ENCODE measurements around the gene RGS19.

RGS19 gene

DNA sequence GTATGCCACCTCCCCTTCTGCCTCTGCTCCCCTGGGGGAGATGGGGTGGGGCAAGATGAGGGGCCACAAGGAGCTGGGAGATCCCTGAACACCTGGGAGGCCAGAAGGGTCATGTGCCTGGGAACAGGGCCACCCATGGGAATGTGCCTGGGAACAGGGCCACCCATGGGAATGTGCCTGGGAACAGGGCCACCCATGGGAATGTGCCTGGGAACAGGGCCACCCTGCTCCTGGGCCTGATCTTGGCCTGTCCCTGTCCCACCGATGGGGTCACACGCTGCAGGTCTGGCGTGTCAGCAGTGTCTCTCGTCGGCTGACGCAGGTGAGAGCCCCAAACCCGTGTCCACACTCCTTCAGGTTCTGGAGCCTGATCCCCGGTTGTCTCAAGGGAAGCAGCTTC is 4.4 kb downstream of the RGS19 start:
- ChIA-PET CTCF (no interaction called here), POLR2A (interaction anchor here (1.1 kb wide), 1 partner anchor 12 kb away, joined by 4 read pairs; the partner anchor contains the start of gene TCEA2)
- TF ChIP-seq BHLHE40 (IDR thresholded peaks at IDR 0.05; ENCODE audit: borderline replicate concordance): no peak
- TF ChIP-seq SUZ12 (IDR thresholded peaks at IDR 0.05): no peak
- TF ChIP-seq LEF1 (IDR thresholded peaks at IDR 0.05; ENCODE audit: borderline replicate concordance): no peak
- no peak for TF ChIP-seq ZNF384 (IDR thresholded peaks at IDR 0.05)
- TF ChIP-seq ELF4 (IDR thresholded peaks at IDR 0.05): no peak
- TF ChIP-seq NFRKB (IDR thresholded peaks at IDR 0.05): no peak
- TF ChIP-seq, protein P1, sequence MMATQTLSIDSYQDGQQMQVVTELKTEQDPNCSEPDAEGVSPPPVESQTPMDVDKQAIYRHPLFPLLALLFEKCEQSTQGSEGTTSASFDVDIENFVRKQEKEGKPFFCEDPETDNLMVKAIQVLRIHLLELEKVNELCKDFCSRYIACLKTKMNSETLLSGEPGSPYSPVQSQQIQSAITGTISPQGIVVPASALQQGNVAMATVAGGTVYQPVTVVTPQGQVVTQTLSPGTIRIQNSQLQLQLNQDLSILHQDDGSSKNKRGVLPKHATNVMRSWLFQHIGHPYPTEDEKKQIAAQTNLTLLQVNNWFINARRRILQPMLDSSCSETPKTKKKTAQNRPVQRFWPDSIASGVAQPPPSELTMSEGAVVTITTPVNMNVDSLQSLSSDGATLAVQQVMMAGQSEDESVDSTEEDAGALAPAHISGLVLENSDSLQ (IDR thresholded peaks at IDR 0.05): no peak
- TF ChIP-seq SP1 (IDR thresholded peaks at IDR 0.05): no peak
- no peak for DNase-seq (ENCODE audit: extremely low spot score)

DNA sequence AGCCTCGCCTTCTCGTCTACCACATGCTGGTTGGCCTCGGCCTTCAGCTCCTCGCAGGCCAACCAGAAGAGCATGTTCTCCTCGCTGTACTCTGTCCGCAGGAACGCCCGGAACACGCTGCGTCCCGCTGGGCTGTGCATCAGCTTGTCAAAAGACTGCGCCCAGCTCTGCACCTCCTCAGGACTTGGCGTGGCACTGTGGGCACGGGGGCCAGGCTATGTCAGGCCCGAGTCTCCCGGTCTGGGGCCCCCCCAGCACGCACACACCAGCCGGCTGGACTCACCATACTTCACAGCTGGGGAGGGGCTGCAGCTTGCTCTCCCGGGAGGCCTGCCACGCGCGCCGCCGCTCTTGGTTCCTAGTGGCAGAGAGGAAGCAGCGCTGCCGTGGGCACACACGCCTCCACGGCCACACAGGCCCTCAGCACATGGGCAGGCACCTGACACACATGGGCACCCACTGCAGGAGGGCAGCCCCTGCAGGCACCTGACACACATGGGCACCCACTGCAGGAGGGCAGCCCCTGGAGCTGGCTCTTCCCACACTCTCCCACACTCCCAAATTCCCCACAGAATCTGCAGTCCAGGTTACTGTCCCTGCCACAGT is 5.0 kb downstream of the RGS19 start:
- CTCF ChIA-PET: no interaction called here
- no peak for DNase-seq (ENCODE audit: extremely low spot score)
- TF ChIP-seq BHLHE40 (IDR thresholded peaks at IDR 0.05; ENCODE audit: borderline replicate concordance): no peak
- TF ChIP-seq ARNT (IDR thresholded peaks at IDR 0.05): no peak
- no peak for TF ChIP-seq FOXK2 (IDR thresholded peaks at IDR 0.05)
- no peak for TF ChIP-seq L3MBTL2 (conservative IDR thresholded peaks at IDR 0.05)
- TF ChIP-seq SP1 (IDR thresholded peaks at IDR 0.05): no peak
- TF ChIP-seq, protein P1 (IDR thresholded peaks at IDR 0.05): no peak
- TF ChIP-seq LEF1 (IDR thresholded peaks at IDR 0.05; ENCODE audit: borderline replicate concordance): no peak
- TF ChIP-seq SUZ12 (IDR thresholded peaks at IDR 0.05): no peak
- TF ChIP-seq TARDBP (IDR thresholded peaks at IDR 0.05): no peak
- no peak for TF ChIP-seq FOXM1 (IDR thresholded peaks at IDR 0.05; ENCODE audit: borderline replicate concordance)
- no peak for TF ChIP-seq ZNF384 (IDR thresholded peaks at IDR 0.05)
- TF ChIP-seq NFRKB (IDR thresholded peaks at IDR 0.05): no peak
- no peak for TF ChIP-seq CTBP1 (IDR thresholded peaks at IDR 0.05; ENCODE audit: borderline replicate concordance)
- TF ChIP-seq ELF4 (IDR thresholded peaks at IDR 0.05): no peak
- no peak for TF ChIP-seq HDGF (IDR thresholded peaks at IDR 0.05; ENCODE audit: borderline replicate concordance)
- no peak for TF ChIP-seq FOXA1 (IDR thresholded peaks at IDR 0.05)
- POLR2A ChIA-PET: no interaction called here

DNA sequence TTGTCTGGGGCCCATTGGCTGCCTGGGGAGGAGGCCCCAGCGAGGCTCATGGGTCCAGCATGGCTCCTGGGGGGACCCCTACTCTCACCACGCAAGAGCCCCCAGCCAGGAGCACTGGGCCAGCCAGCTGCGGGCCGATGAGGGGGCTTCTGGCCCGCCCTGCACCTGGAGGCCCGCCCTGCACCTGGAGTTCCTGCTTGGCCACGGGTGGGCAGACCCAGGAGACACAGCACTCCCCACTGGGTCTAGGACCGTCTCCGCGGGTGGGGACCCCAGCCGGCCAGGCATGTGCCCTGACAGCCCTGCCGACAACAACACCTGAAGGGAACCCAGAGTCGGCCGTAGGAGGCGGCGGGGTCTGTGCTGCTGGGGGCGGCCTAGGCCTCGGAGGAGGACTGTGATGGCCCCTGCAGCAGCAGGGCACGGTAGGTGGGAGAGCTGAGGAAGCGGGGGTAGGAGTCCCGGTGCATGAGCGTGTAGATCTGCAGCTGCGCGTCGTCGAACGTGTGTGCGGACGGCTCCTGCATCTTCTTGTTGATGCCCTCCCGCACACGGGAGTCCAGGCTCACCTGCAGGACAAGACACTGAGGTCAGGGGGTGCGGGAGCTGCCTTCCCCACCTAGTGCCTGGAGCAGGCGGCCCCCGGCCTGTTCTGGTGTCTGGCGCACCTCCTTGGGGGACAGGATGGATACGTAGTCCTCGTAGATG is 5.7 kb downstream of the RGS19 start:
- ChIA-PET CTCF (no interaction called here), POLR2A (no interaction called here)
- DNase-seq (ENCODE audit: extremely low spot score): no peak
- no peak for TF ChIP-seq ELF4 (IDR thresholded peaks at IDR 0.05)
- TF ChIP-seq ARNT (IDR thresholded peaks at IDR 0.05): no peak
- no peak for TF ChIP-seq FOXK2 (IDR thresholded peaks at IDR 0.05)
- no peak for TF ChIP-seq CTBP1 (IDR thresholded peaks at IDR 0.05; ENCODE audit: borderline replicate concordance)
- TF ChIP-seq ZNF384 (IDR thresholded peaks at IDR 0.05): no peak
- TF ChIP-seq BHLHE40 (IDR thresholded peaks at IDR 0.05; ENCODE audit: borderline replicate concordance): no peak
- no peak for TF ChIP-seq HDGF (IDR thresholded peaks at IDR 0.05; ENCODE audit: borderline replicate concordance)
- no peak for TF ChIP-seq FOXA1 (IDR thresholded peaks at IDR 0.05)
- no peak for TF ChIP-seq TARDBP (IDR thresholded peaks at IDR 0.05)
- TF ChIP-seq L3MBTL2 (conservative IDR thresholded peaks at IDR 0.05): no peak
- TF ChIP-seq, protein P1 (IDR thresholded peaks at IDR 0.05): no peak
- no peak for TF ChIP-seq LEF1 (IDR thresholded peaks at IDR 0.05; ENCODE audit: borderline replicate concordance)
- no peak for TF ChIP-seq NFRKB (IDR thresholded peaks at IDR 0.05)
- TF ChIP-seq SP1 (IDR thresholded peaks at IDR 0.05): no peak
- no peak for TF ChIP-seq SUZ12 (IDR thresholded peaks at IDR 0.05)
- TF ChIP-seq FOXM1 (IDR thresholded peaks at IDR 0.05; ENCODE audit: borderline replicate concordance): no peak

DNA sequence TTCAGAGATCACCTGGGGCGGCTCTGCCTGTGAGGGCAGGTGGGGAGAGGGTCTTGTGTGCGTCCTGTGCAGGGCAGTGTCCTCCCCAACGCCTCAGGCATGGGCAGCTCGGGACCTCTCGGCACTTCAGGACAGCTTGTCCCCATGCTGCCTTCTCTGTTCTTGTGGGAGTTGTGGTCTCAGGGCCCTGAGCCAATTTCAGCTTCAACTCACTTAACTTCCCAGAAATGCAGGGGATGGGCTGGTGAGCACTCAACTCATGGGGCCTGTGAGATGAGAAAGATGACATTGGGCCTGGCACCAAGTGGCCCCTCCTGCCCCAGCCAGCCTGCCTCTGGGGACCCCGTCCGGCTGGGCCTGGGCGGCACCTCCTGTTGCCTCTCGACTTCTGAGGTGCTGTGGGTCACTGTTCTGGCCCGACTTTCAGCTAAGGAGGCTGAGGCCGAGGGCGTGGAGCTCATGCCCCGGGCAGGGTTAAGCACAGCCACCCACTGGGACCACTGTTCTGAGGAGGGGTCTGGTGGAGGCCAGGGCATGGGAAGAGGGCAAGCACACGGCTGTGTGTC is 6.7 kb downstream of the RGS19 start:
- ChIA-PET POLR2A (interaction anchor here (1.9 kb wide), 1 partner anchor 10 kb away, joined by 10 read pairs; the partner anchor contains the start of gene TCEA2), CTCF (interaction anchor here (0.6 kb wide), 1 partner anchor 117 kb away, joined by 3 read pairs; no protein-coding TSS in a partner anchor)
- TF ChIP-seq HDGF (IDR thresholded peaks at IDR 0.05; ENCODE audit: borderline replicate concordance) (no peak), ELF4 (IDR thresholded peaks at IDR 0.05) (no peak), ARNT (IDR thresholded peaks at IDR 0.05) (no peak), SUZ12 (IDR thresholded peaks at IDR 0.05) (no peak), L3MBTL2 (conservative IDR thresholded peaks at IDR 0.05) (no peak), SP1 (IDR thresholded peaks at IDR 0.05) (no peak), CTBP1 (IDR thresholded peaks at IDR 0.05; ENCODE audit: borderline replicate concordance) (no peak), ZNF384 (IDR thresholded peaks at IDR 0.05) (no peak), FOXA1 (IDR thresholded peaks at IDR 0.05) (no peak), FOXM1 (IDR thresholded peaks at IDR 0.05; ENCODE audit: borderline replicate concordance) (no peak), LEF1 (IDR thresholded peaks at IDR 0.05; ENCODE audit: borderline replicate concordance) (no peak), FOXK2 (IDR thresholded peaks at IDR 0.05) (no peak), NFRKB (IDR thresholded peaks at IDR 0.05) (no peak), TARDBP (IDR thresholded peaks at IDR 0.05) (no peak)
- TF ChIP-seq, protein P1 (IDR thresholded peaks at IDR 0.05): no peak
- DNase-seq (ENCODE audit: extremely low spot score): no peak

Measured in HEK293T (cell line).